ENCODE measurements around the gene LAMC1.
A peak's percentile ranks its signal among the peaks of the same experiment; 100 is the strongest.

Gene LAMC1

GRCh38 chr1:183079712-183080388 lies 56.6 kb downstream of the LAMC1 start:
- no peak for DNase-seq (ENCODE audit: low spot score)

GRCh38 chr1:183080406-183080805 lies 57.2 kb downstream of the LAMC1 start:
- no peak for DNase-seq (ENCODE audit: low spot score)

GRCh38 chr1:183081402-183082120 lies 58.3 kb downstream of the LAMC1 start:
- DNase-seq (ENCODE audit: low spot score): no peak

- no peak for DNase-seq (ENCODE audit: low spot score)
These were observed 59.4 kb downstream of the LAMC1 start for GRCh38 chr1:183082650-183083049.

GRCh38 chr1:183087001-183087400 lies 63.8 kb downstream of the LAMC1 start:
- no peak for DNase-seq (ENCODE audit: low spot score)

GRCh38 chr1:183089025-183089639 lies 65.9 kb downstream of the LAMC1 start:
- DNase-seq (ENCODE audit: low spot score): no peak

GRCh38 chr1:183090391-183091006 lies 67.3 kb downstream of the LAMC1 start:
- peak; percentile 29 for DNase-seq (ENCODE audit: low spot score)

GRCh38 chr1:183091181-183091580 lies 68.0 kb downstream of the LAMC1 start:
- no peak for DNase-seq (ENCODE audit: low spot score)

- no peak for DNase-seq (ENCODE audit: low spot score)
These were observed 69.1 kb downstream of the LAMC1 start for GRCh38 chr1:183092350-183092749.

GRCh38 chr1:183093066-183093668 lies 69.9 kb downstream of the LAMC1 start:
- no peak for DNase-seq (ENCODE audit: low spot score)

GRCh38 chr1:183093786-183094298 lies 70.6 kb downstream of the LAMC1 start:
- no peak for DNase-seq (ENCODE audit: low spot score)

- no peak for DNase-seq (ENCODE audit: low spot score)
These were observed 71.1 kb downstream of the LAMC1 start for GRCh38 chr1:183094351-183094750.

- no peak for DNase-seq (ENCODE audit: low spot score)
These were observed 73.1 kb downstream of the LAMC1 start for GRCh38 chr1:183096351-183096750.

GRCh38 chr1:183096894-183097293 lies 73.7 kb downstream of the LAMC1 start:
- no peak for DNase-seq (ENCODE audit: low spot score)

GRCh38 chr1:183097438-183098051 lies 74.3 kb downstream of the LAMC1 start:
- no peak for DNase-seq (ENCODE audit: low spot score)

- no peak for DNase-seq (ENCODE audit: low spot score)
These were observed 75.1 kb downstream of the LAMC1 start for GRCh38 chr1:183098317-183098716.

GRCh38 chr1:183100361-183100974 lies 77.2 kb downstream of the LAMC1 start:
- no peak for DNase-seq (ENCODE audit: low spot score)

GRCh38 chr1:183101081-183101480 lies 77.9 kb downstream of the LAMC1 start:
- no peak for DNase-seq (ENCODE audit: low spot score)

GRCh38 chr1:183101841-183102276 lies 78.6 kb downstream of the LAMC1 start:
- DNase-seq (ENCODE audit: low spot score): no peak

- DNase-seq (ENCODE audit: low spot score): no peak
These were observed 79.9 kb downstream of the LAMC1 start for GRCh38 chr1:183103147-183103546.

GRCh38 chr1:183103577-183103976 lies 80.4 kb downstream of the LAMC1 start:
- no peak for DNase-seq (ENCODE audit: low spot score)

Data from SK-N-DZ (cell line).